Tibial nerve (tissue), 3 donors: ENCODE data around the gene FBXL17.

Source experiments
- CTCF ChIP-seq, 5 experiments: fragments of 200-600 bp in 3 of 5; fragments of 450-650 bp in 2 of 5; sonication (generic) in 3 of 5; IDR thresholded peaks; one replicate each; pipeline ENCODE4 v1.5.1; 2016 to 2019; ENCODE audit warnings: antibody characterized with exemption in 5 of 5, mild to moderate bottlenecking in 3 of 5, moderate library complexity in 2 of 5
- POLR2A ChIP-seq, 2 donors: fragments of 450-650 bp; IDR thresholded peaks; one replicate each; pipeline ENCODE4 v1.6.1; 2017; ENCODE audit warnings: antibody characterized with exemption in 2 of 2, mild to moderate bottlenecking in 2 of 2, moderate library complexity in 2 of 2

DNA sequence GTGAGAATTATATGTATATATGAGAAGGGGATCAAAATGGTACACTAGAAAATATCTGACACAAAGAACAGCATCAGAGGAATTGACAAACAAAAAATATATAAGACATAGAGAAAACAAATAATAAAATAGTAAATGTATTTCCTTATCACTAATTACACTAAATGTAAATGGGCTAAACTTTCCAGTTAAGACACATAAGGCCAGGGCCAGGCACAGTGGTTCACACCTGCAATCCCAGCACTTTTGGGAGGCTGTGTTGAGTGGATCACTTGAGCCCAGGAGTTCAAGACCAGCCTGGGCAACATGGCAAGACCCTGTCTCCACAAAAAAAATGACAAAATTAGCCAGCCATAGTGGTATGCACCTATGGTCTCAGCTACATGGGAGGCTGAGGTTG lies 8.5 kb downstream of the FBXL17 start:
- TF ChIP-seq CTCF (IDR thresholded peaks at IDR 0.05) (no peak), POLR2A (IDR thresholded peaks at IDR 0.05) (no peak)
